AG10803 (cell line): Measurements from ENCODE around the gene P2RX7.

Experiments used
- DNase-seq: peaks from one replicate; pipeline ENCODE4 v3.0.0; 2010; ENCODE audit warnings: low read depth
- H3K4me3 ChIP-seq: 2 replicates; pipeline ENCODE4 v1.5.1; 2011; ENCODE audit warnings: mild to moderate bottlenecking, low read length, control low read depth
- CTCF ChIP-seq: conservative IDR thresholded peaks from 2 replicates; pipeline ENCODE4 v1.5.1; 2011; ENCODE audit warnings: mild to moderate bottlenecking, low read length, control low read depth, inconsistent platforms

Gene P2RX7

GRCh38 chr12:121110211-121110940 is 22.3 kb upstream of the P2RX7 start:
- DNase-seq = peak; percentile 78
- TF ChIP-seq CTCF = peak; percentile 99
- H3K4me3 ChIP-seq = no peak overlapping the region

GRCh38 chr12:121111684-121112083 is 21.0 kb upstream of the P2RX7 start:
- no peak overlapping the region for H3K4me3 ChIP-seq
- no peak for TF ChIP-seq CTCF
- DNase-seq = no peak

- H3K4me3 ChIP-seq = no peak overlapping the region
- no peak for DNase-seq
- no peak for TF ChIP-seq CTCF
Measured at GRCh38 chr12:121112496-121112895, 20.2 kb upstream of the P2RX7 start.

GRCh38 chr12:121113057-121113456 is 19.6 kb upstream of the P2RX7 start:
- TF ChIP-seq CTCF = no peak
- DNase-seq = no peak
- H3K4me3 ChIP-seq = no peak overlapping the region

- no peak overlapping the region for H3K4me3 ChIP-seq
- no peak for DNase-seq
- TF ChIP-seq CTCF = no peak
Measured at GRCh38 chr12:121114019-121114639, 18.5 kb upstream of the P2RX7 start.

- DNase-seq = no peak
- no peak for TF ChIP-seq CTCF
- H3K4me3 ChIP-seq = no peak overlapping the region
Measured at GRCh38 chr12:121114806-121115205, 17.9 kb upstream of the P2RX7 start.

GRCh38 chr12:121115530-121115929 is 17.1 kb upstream of the P2RX7 start:
- no peak for TF ChIP-seq CTCF
- H3K4me3 ChIP-seq = no peak overlapping the region
- no peak for DNase-seq
